Endodermal cell (in vitro differentiated cells): Measurements from ENCODE around the gene OR4K2. TPM values are rescaled to one million over a fixed set of nuclear protein-coding genes. Genes with fewer than 3 reads are reported as not detected.
"Not testable (repeated sequence)": the region's sequence is repeated elsewhere in the genome, so short reads cannot be mapped to it uniquely, and the experiment has no call there.

Source experiments
- DNase-seq: peaks from one replicate; pipeline ENCODE4 v3.0.0-alpha.2; 2017
- H3K27ac ChIP-seq: 2 replicates; pipeline ENCODE4 v1.5.1; 2013; ENCODE audit warnings: mild to moderate bottlenecking, low read depth, low read length, moderate library complexity
- H3K27me3 ChIP-seq: 2 replicates; pipeline ENCODE4 v1.6.1; 2013; ENCODE audit warnings: mild to moderate bottlenecking, low read length, moderate library complexity; ENCODE audit not compliant: insufficient read depth, control insufficient read depth, poor library complexity, severe bottlenecking
- H3K36me3 ChIP-seq: 2 replicates; pipeline ENCODE4 v1.7.0; 2013; ENCODE audit warnings: mild to moderate bottlenecking, low read length, moderate library complexity; ENCODE audit not compliant: control insufficient read depth, insufficient read depth
- H3K4me1 ChIP-seq: one replicate; pipeline ENCODE4 v1.7.0; 2013; ENCODE audit warnings: low read length; ENCODE audit not compliant: control insufficient read depth, insufficient read depth
- H3K4me3 ChIP-seq: 2 replicates; pipeline ENCODE4 v1.5.1; 2013; ENCODE audit warnings: mild to moderate bottlenecking, low read length, moderate library complexity
- H3K9ac ChIP-seq: 2 replicates; pipeline ENCODE4 v1.6.1; 2013; ENCODE audit warnings: mild to moderate bottlenecking, low read length, moderate library complexity; ENCODE audit not compliant: poor library complexity, severe bottlenecking; ENCODE audit errors: extremely low read depth
- H3K9me3 ChIP-seq: 2 replicates; pipeline ENCODE4 v1.6.1; 2013; ENCODE audit warnings: mild to moderate bottlenecking, low read length, moderate library complexity; ENCODE audit not compliant: control insufficient read depth
- H3K27ac Mint-ChIP-seq: 2 replicates; pipeline ENCODE4 v1.8.0; 2020; ENCODE audit warnings: mixed read lengths
- H3K27me3 Mint-ChIP-seq: 2 replicates; pipeline ENCODE4 v1.8.0; 2021; ENCODE audit warnings: mild to moderate bottlenecking, mixed read lengths; ENCODE audit not compliant: insufficient read depth
- H3K36me3 Mint-ChIP-seq: 2 replicates; pipeline ENCODE4 v1.8.0; 2020; ENCODE audit warnings: low read depth, mixed read lengths
- H3K4me1 Mint-ChIP-seq: 2 replicates; pipeline ENCODE4 v1.8.0; 2020; ENCODE audit warnings: mixed read lengths
- H3K4me3 Mint-ChIP-seq: 2 replicates; pipeline ENCODE4 v1.8.0; 2020; ENCODE audit warnings: mild to moderate bottlenecking, moderate library complexity, mixed read lengths
- H3K9me3 Mint-ChIP-seq: 2 replicates; pipeline ENCODE4 v1.8.0; 2020; ENCODE audit warnings: mild to moderate bottlenecking, mixed read lengths
- WGBS, 2 experiments: methylation state at CpG; one replicate each; pipeline versions ENCODE4 v1.1.5 to v1.1.7; 2013; ENCODE audit warnings: missing lambda C conversion rate in 2 of 2, mixed read lengths in 1 of 2; ENCODE audit not compliant: insufficient coverage in 1 of 2, insufficient read length in 1 of 2; 5-methylcytosine and 5-hydroxymethylcytosine counted together
- long read RNA-seq, 4 experiments: library from polyadenylated mRNA in 2 of 4; library from RNA in 1 of 4; library from capped mRNA in 1 of 4; stranded (forward) in 3 of 4; unstranded in 1 of 4; transcript quantifications; one replicate each; pipeline ENCODE4 v2.0.0, GENCODE V29; 2020 to 2021; ENCODE audit warnings: inconsistent platforms in 1 of 4
- polyA plus RNA-seq, 2 experiments: library from polyadenylated mRNA; stranded (reverse); fragments of 50-300 nt; gene quantifications; one replicate each; pipeline ENCODE4 v1.2.3, GENCODE V29; 2013
- total RNA-seq, 2 donors: library from RNA; stranded (reverse); fragmentation: NEBNext Ultra II Directional in 1 of 2; extraction: Animal tissue kit (Norgen Biotek cat#: 25700) in 1 of 2; gene quantifications; 2 replicates in 1 of 2; 3 replicates in 1 of 2; pipeline ENCODE4 v1.2.1, GENCODE V29; 2021
- TF ChIP-seq, protein P1 (sequence below): fragments of 200-600 bp; sonication (generic); conservative IDR thresholded peaks from 2 replicates; pipeline ENCODE4 v1.5.0; 2021; ENCODE audit warnings: antibody characterized with exemption, mild to moderate bottlenecking

OR4K2 gene, protein sequence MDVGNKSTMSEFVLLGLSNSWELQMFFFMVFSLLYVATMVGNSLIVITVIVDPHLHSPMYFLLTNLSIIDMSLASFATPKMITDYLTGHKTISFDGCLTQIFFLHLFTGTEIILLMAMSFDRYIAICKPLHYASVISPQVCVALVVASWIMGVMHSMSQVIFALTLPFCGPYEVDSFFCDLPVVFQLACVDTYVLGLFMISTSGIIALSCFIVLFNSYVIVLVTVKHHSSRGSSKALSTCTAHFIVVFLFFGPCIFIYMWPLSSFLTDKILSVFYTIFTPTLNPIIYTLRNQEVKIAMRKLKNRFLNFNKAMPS
- total RNA-seq, result not detected
- not detected for polyA plus RNA-seq (2013, experiment 1 of 2)
- not detected for polyA plus RNA-seq (2013, experiment 2 of 2)
- long read RNA-seq, experiment 1, result 0 reads
- long read RNA-seq, experiment 2, result 0 reads
- long read RNA-seq, experiment 3, result 0 reads
- long read RNA-seq, experiment 4, result 0 reads

DNA sequence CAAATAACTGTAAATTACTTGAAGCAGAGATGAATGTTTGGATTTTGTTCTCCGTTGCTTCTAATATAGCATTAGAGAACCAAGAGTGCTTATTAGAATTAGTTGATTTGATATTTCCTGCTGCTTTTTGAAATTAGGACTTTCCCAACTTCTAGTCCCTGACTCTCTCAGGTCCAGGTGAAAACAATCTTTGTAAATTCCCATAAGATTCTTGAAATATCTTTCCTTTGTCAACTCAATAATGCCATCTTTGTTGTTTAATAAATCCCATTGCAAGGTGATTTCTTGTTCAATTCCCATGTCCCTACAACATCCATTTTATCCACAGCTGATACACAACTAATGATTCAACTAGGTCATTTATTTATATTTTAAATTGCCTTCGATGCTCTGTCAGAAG lies at the start of gene OR4K2:
Gene OR4K2, plus strand, starts transcription at position 301 of the 400 bp plus-strand sequence. CDS start 1,126 bp downstream, outside the sequence.
- Mint-ChIP-seq H3K4me3 (no peak within 1 kb of the TSS), H3K36me3 (no peaks in the 10 kb centered on the region), H3K27me3 (no peaks in the 10 kb centered on the region), H3K27ac (no peak within 1 kb of the TSS), H3K4me1 (no peaks in the 10 kb centered on the region), H3K9me3 (peaks cover 15% of the 10 kb centered on the region)
- no peaks in the 10 kb centered on the region for H3K36me3 ChIP-seq
- no peak within 1 kb of the TSS for H3K27ac ChIP-seq
- no peaks in the 10 kb centered on the region for H3K4me1 ChIP-seq
- 79% methylated on average over 2 of the region's 2 CpGs; no CpG with 5 or more reads in 1 of the 2 experiments for WGBS, 2 experiments
- no peaks in the 10 kb centered on the region for H3K27me3 ChIP-seq
- TF ChIP-seq, protein P1, sequence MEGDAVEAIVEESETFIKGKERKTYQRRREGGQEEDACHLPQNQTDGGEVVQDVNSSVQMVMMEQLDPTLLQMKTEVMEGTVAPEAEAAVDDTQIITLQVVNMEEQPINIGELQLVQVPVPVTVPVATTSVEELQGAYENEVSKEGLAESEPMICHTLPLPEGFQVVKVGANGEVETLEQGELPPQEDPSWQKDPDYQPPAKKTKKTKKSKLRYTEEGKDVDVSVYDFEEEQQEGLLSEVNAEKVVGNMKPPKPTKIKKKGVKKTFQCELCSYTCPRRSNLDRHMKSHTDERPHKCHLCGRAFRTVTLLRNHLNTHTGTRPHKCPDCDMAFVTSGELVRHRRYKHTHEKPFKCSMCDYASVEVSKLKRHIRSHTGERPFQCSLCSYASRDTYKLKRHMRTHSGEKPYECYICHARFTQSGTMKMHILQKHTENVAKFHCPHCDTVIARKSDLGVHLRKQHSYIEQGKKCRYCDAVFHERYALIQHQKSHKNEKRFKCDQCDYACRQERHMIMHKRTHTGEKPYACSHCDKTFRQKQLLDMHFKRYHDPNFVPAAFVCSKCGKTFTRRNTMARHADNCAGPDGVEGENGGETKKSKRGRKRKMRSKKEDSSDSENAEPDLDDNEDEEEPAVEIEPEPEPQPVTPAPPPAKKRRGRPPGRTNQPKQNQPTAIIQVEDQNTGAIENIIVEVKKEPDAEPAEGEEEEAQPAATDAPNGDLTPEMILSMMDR, result no peak
- peaks cover 86% of the 10 kb centered on the region for H3K9me3 ChIP-seq
- no peak for DNase-seq
- no peak within 1 kb of the TSS for H3K4me3 ChIP-seq
- no peak within 1 kb of the TSS for H3K9ac ChIP-seq

DNA sequence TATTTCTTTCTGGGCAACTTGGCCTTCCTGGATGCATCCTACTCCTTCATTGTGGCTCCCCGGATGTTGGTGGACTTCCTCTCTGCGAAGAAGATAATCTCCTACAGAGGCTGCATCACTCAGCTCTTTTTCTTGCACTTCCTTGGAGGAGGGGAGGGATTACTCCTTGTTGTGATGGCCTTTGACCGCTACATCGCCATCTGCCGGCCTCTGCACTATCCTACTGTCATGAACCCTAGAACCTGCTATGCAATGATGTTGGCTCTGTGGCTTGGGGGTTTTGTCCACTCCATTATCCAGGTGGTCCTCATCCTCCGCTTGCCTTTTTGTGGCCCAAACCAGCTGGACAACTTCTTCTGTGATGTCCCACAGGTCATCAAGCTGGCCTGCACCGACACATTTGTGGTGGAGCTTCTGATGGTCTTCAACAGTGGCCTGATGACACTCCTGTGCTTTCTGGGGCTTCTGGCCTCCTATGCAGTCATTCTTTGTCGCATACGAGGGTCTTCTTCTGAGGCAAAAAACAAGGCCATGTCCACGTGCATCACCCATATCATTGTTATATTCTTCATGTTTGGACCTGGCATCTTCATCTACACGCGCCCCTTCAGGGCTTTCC lies 47.2 kb upstream of the OR4K2 start:
- H3K4me3 Mint-ChIP-seq, H3K36me3 ChIP-seq, H3K27ac ChIP-seq, H3K4me1 Mint-ChIP-seq, H3K27me3 ChIP-seq, H3K9ac ChIP-seq, H3K36me3 Mint-ChIP-seq, H3K27me3 Mint-ChIP-seq, DNase-seq, H3K27ac Mint-ChIP-seq, H3K4me1 ChIP-seq: not testable (repeated sequence)
- peak overlapping the region; percentile 23 for H3K4me3 ChIP-seq
- WGBS, 2 experiments, result 64 to 76% methylated on average over 6 to 12 of the region's 12 CpGs
- H3K9me3 Mint-ChIP-seq, result peaks cover 33% of the 10 kb centered on the region
- H3K9me3 ChIP-seq, result peaks cover 79% of the 10 kb centered on the region

DNA sequence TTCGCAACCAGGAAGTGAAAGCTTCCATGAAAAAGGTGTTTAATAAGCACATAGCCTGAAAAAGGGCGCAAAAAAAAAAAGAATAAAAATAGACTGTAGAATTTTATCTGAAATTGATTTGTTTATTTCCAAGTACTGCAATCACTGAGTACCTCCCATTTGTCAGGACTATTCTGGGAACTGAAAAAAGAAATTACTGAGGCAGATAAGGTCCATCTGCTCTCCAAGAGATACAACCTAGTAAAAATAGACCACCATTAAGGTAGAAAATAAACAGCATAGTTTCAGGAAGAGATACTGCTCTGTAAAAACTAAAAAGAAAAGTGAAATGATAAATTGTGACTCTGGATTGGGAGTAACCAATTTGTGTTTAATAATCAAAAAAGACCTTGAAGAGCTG lies 46.6 kb upstream of the OR4K2 start:
- H3K4me3 Mint-ChIP-seq, result no peak overlapping the region
- no peaks in the 10 kb centered on the region for H3K36me3 Mint-ChIP-seq
- no peak overlapping the region for H3K27ac ChIP-seq
- TF ChIP-seq, protein P1, result no peak
- 71 to 82% methylated on average over 1 to 2 of the region's 2 CpGs for WGBS, 2 experiments
- H3K36me3 ChIP-seq, result no peaks in the 10 kb centered on the region
- no peaks in the 10 kb centered on the region for H3K4me1 Mint-ChIP-seq
- no peak overlapping the region for H3K27ac Mint-ChIP-seq
- DNase-seq, result no peak
- no peaks in the 10 kb centered on the region for H3K4me1 ChIP-seq
- peaks cover 37% of the 10 kb centered on the region for H3K9me3 Mint-ChIP-seq
- H3K9ac ChIP-seq, result no peak overlapping the region
- H3K27me3 Mint-ChIP-seq, result no peaks in the 10 kb centered on the region
- peak overlapping the region; percentile 23 for H3K4me3 ChIP-seq
- H3K9me3 ChIP-seq, result peaks cover 79% of the 10 kb centered on the region
- H3K27me3 ChIP-seq, result no peaks in the 10 kb centered on the region

DNA sequence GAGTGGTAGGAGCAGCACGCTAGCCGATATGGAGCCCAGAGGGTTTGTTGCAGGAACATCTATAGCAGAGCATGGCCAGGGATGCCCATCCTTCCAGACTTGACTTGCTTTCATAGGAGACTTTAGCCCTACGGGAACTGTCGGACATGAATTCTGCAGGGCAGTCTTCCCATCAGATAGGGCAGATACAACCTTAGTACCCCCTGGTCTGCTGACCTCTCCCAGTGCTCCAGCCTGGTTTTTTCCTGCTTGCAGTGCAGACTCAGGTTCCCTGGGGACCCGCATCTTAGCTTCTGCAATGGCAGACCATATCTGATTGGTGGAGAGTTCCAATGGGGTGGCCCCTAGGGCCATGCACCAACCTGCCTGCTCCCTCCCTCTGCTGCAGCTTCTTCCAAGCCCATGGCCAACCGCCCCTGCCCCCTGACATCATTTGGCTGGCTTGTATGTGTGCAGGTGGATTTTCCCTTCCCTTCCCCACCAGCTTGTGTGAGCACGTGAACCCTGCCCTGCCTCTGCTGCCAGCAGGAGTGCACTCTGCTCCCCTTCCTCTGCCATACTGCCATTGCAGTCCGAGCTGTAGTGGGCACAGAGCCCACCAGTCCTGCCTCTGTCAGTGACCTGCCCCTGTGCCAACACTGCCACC lies 40.6 kb upstream of the OR4K2 start:
- not testable (repeated sequence) for H3K4me1 ChIP-seq, DNase-seq, H3K4me1 Mint-ChIP-seq, H3K4me3 ChIP-seq, H3K27ac ChIP-seq, H3K36me3 Mint-ChIP-seq, H3K4me3 Mint-ChIP-seq, H3K36me3 ChIP-seq, H3K27me3 ChIP-seq, H3K9ac ChIP-seq, H3K27ac Mint-ChIP-seq, H3K27me3 Mint-ChIP-seq
- WGBS, 2 experiments, result 67 to 74% methylated on average over 7 to 8 of the region's 8 CpGs
- peaks cover 31% of the 10 kb centered on the region for H3K9me3 Mint-ChIP-seq
- H3K9me3 ChIP-seq, result peaks cover 93% of the 10 kb centered on the region
